ENCODE data around the gene CLMN. TPM values are rescaled to one million over a fixed set of nuclear protein-coding genes. Genes with fewer than 3 reads are reported as not detected.

The CLMN gene
- total and polyA plus RNA-seq, 2 of the 4 experiments (the other 2 are of a cell fraction) = 0.10 to 0.18 TPM

GRCh38 chr14:95308073-95308472 is 11.6 kb downstream of the CLMN start:
- Histone ChIP-seq H3K18ac (ENCODE audit: low read depth, low read length) (no peak overlapping the region), H3K14ac (replicated peaks; ENCODE audit: low read depth, low read length) (no peak overlapping the region), H3K9me3 (ENCODE audit: control insufficient read depth, insufficient read depth, low read length) (no peaks in the 10 kb centered on the region; the same call in 1 of the 2 replicates), H4K91ac (ENCODE audit: insufficient read depth, low read depth, low read length) (no peak overlapping the region), H3K27ac (ENCODE audit: insufficient read depth, low read length) (no peak overlapping the region), H2AK5ac (ENCODE audit: low read depth, low read length) (no peak overlapping the region), H3K23ac (ENCODE audit: low read depth, low read length) (no peak overlapping the region), H3K9me1 (ENCODE audit: insufficient read depth, low read length) (no peaks in the 10 kb centered on the region), H2BK15ac (ENCODE audit: low read depth, low read length) (no peak overlapping the region), H3K4me1 (ENCODE audit: control insufficient read depth, insufficient read depth, low read length) (peaks cover 2% of the 10 kb centered on the region; the same call in 1 of the 2 replicates), H4K5ac (ENCODE audit: low read depth, low read length) (no peak overlapping the region), H3K4me2 (ENCODE audit: low read depth, low read length) (no peak overlapping the region), H2BK5ac (ENCODE audit: low read depth, low read length, poor library complexity, severe bottlenecking) (no peak overlapping the region), H3K27me3 (ENCODE audit: control insufficient read depth, insufficient read depth, low read length) (peaks cover 9% of the 10 kb centered on the region; the same call in 1 of the 2 replicates), H2AFZ (replicated peaks; ENCODE audit: low read length, poor library complexity) (no peak overlapping the region), H3K79me1 (ENCODE audit: low read depth in 1 of 2, low read length in 2 of 2) (no peaks in the 10 kb centered on the region), H3K9ac (ENCODE audit: low read depth, low read length) (no peak overlapping the region), H2BK120ac (ENCODE audit: low read depth, low read length) (no peak overlapping the region), H4K8ac (ENCODE audit: low read depth in 2 of 2, low read length in 2 of 2) (no peak overlapping the region), H3K36me3 (ENCODE audit: control insufficient read depth, insufficient read depth, low read length) (no peaks in the 10 kb centered on the region), H4K20me1 (ENCODE audit: insufficient read depth, low read length) (no peaks in the 10 kb centered on the region), H3K4me3 (ENCODE audit: insufficient read depth, low read depth, low read length) (no peak overlapping the region), H2AK9ac (replicated peaks; ENCODE audit: low read depth, low read length, poor library complexity) (no peak overlapping the region), H3K56ac (ENCODE audit: extremely low read depth, insufficient read depth, low read length) (no peak overlapping the region), H2BK20ac (ENCODE audit: low read depth, low read length) (no peak overlapping the region), H3K4ac (ENCODE audit: low read depth, low read length) (no peak overlapping the region)
- POLR2A ChIA-PET (ENCODE audit: unreplicated experiment) = no interaction called here
- no peak for DNase-seq
- WGBS, 2 experiments (ENCODE audit: extremely low coverage in 2 of 2, insufficient read length in 1 of 2) = no CpG with 5 or more reads among the region's 1 CpG
- ATAC-seq (ENCODE audit: low read depth) = no peak
- in situ Hi-C loops (cut with MboI; ENCODE audit: low sequenced_read_pairs) (no loop called here), intact Hi-C loops (cut with micrococcal nuclease) (no loop called here), dilution Hi-C loops (cut with HindIII; ENCODE audit: low sequenced_read_pairs, unreplicated experiment) (no loop called here)
- CTCF ChIA-PET = no interaction called here
- no TSS peak for BruUV-seq (replicated peaks)
- TF ChIP-seq MAZ (IDR thresholded peaks at IDR 0.05; ENCODE audit: borderline replicate concordance, low read depth, low read length) (no peak), RCOR1 (IDR thresholded peaks at IDR 0.05; ENCODE audit: insufficient replicate concordance, low read length) (no peak), CEBPB (IDR thresholded peaks at IDR 0.05; ENCODE audit: low read depth, low read length) (no peak), RFX5 (IDR thresholded peaks at IDR 0.05; ENCODE audit: low read depth, low read length) (no peak), NFE2L2 (IDR thresholded peaks at IDR 0.05; ENCODE audit: low read depth, low read length) (no peak), RAD21 (IDR thresholded peaks at IDR 0.05; ENCODE audit: low read length) (no peak), FOS (IDR thresholded peaks at IDR 0.05; ENCODE audit: low read depth, low read length) (no peak), CHD1 (IDR thresholded peaks at IDR 0.05; ENCODE audit: low read depth, low read length) (no peak), USF2 (IDR thresholded peaks at IDR 0.05; ENCODE audit: low read depth, low read length) (no peak), SMC3 (IDR thresholded peaks at IDR 0.05; ENCODE audit: low read depth, low read length) (no peak), MXI1 (IDR thresholded peaks at IDR 0.05; ENCODE audit: borderline replicate concordance, low read depth, low read length) (no peak), MAFK (IDR thresholded peaks at IDR 0.05; ENCODE audit: low read depth, low read length) (no peak), BHLHE40 (IDR thresholded peaks at IDR 0.05; ENCODE audit: low read depth, low read length) (no peak), POLR2A (IDR thresholded peaks at IDR 0.05; ENCODE audit: low read depth, low read length) (no peak)
- TF ChIP-seq, protein P1, sequence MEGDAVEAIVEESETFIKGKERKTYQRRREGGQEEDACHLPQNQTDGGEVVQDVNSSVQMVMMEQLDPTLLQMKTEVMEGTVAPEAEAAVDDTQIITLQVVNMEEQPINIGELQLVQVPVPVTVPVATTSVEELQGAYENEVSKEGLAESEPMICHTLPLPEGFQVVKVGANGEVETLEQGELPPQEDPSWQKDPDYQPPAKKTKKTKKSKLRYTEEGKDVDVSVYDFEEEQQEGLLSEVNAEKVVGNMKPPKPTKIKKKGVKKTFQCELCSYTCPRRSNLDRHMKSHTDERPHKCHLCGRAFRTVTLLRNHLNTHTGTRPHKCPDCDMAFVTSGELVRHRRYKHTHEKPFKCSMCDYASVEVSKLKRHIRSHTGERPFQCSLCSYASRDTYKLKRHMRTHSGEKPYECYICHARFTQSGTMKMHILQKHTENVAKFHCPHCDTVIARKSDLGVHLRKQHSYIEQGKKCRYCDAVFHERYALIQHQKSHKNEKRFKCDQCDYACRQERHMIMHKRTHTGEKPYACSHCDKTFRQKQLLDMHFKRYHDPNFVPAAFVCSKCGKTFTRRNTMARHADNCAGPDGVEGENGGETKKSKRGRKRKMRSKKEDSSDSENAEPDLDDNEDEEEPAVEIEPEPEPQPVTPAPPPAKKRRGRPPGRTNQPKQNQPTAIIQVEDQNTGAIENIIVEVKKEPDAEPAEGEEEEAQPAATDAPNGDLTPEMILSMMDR (conservative IDR thresholded peaks at IDR 0.05; ENCODE audit: low read depth, low read length) = no peak
- TF ChIP-seq, protein P2, sequence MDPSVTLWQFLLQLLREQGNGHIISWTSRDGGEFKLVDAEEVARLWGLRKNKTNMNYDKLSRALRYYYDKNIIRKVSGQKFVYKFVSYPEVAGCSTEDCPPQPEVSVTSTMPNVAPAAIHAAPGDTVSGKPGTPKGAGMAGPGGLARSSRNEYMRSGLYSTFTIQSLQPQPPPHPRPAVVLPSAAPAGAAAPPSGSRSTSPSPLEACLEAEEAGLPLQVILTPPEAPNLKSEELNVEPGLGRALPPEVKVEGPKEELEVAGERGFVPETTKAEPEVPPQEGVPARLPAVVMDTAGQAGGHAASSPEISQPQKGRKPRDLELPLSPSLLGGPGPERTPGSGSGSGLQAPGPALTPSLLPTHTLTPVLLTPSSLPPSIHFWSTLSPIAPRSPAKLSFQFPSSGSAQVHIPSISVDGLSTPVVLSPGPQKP (IDR thresholded peaks at IDR 0.05; ENCODE audit: borderline replicate concordance, low read depth, low read length) = no peak

Data from IMR-90 (cell line).